A549 (cell line): ENCODE data around the gene DAB2.

ENCODE experiments used
- CEBPB ChIP-seq, 2 experiments: fragments of >200 bp in 1 of 2; sonication (Bioruptor Twin) in 1 of 2; formaldehyde crosslinking in 1 of 2; IDR thresholded peaks; 2 replicates each; pipeline ENCODE4 v1.6.1; 2012 to 2016
- CTCF ChIP-seq: fragments of >200 bp; sonication (Bioruptor Twin); formaldehyde crosslinking; IDR thresholded peaks from 3 replicates; pipeline ENCODE4 v1.5.1; 2016
- EP300 ChIP-seq, 2 experiments: fragments of >200 bp; sonication (Bioruptor Twin); formaldehyde crosslinking; IDR thresholded peaks; 2 replicates in 1 of 2; 3 replicates in 1 of 2; pipeline ENCODE4 v1.6.1; 2016 to 2017
- ESRRA ChIP-seq: fragments of 150-350 bp; IDR thresholded peaks from 2 replicates; pipeline ENCODE4 v1.6.1; 2014; ENCODE audit warnings: mild to moderate bottlenecking, low read length, borderline replicate concordance
- FOSB ChIP-seq: fragments of 250-450 bp; sonication (Bioruptor Pico); IDR thresholded peaks from 2 replicates; pipeline ENCODE4 v1.5.0; 2020; ENCODE audit warnings: mild to moderate bottlenecking, moderate library complexity
- JUN ChIP-seq, 2 experiments: fragments of >200 bp; sonication (Bioruptor Twin); formaldehyde crosslinking; IDR thresholded peaks; 2 replicates in 1 of 2; 3 replicates in 1 of 2; pipeline ENCODE4 v1.6.1; 2016 to 2017
- JUNB ChIP-seq: fragments of >200 bp; sonication (Bioruptor Twin); formaldehyde crosslinking; IDR thresholded peaks from 2 replicates; pipeline ENCODE4 v1.6.1; 2016
- MAZ ChIP-seq: fragments of 150-350 bp; IDR thresholded peaks from 2 replicates; pipeline ENCODE4 v1.6.1; 2014; ENCODE audit warnings: antibody characterized with exemption, low read depth, low read length, borderline replicate concordance
- NR3C1 ChIP-seq: fragments of >200 bp; sonication (Bioruptor Twin); formaldehyde crosslinking; IDR thresholded peaks from 3 replicates; pipeline ENCODE4 v1.6.1; 2017
- POLR2A ChIP-seq: IDR thresholded peaks from 2 replicates; pipeline ENCODE4 v1.6.1; 2012; ENCODE audit warnings: mild to moderate bottlenecking, low read length
- RAD21 ChIP-seq, 2 experiments: fragments of >200 bp in 1 of 2; sonication (Bioruptor Twin) in 1 of 2; formaldehyde crosslinking in 1 of 2; IDR thresholded peaks in 1 of 2; conservative IDR thresholded peaks in 1 of 2; 2 replicates in 1 of 2; 3 replicates in 1 of 2; pipeline ENCODE4 v1.6.1; 2012 to 2018; ENCODE audit warnings: inconsistent platforms in 1 of 2
- REST ChIP-seq: fragments of 200-600 bp; sonication (generic); IDR thresholded peaks from 2 replicates; pipeline ENCODE4 v1.6.1; 2016; ENCODE audit warnings: antibody characterized with exemption, mild to moderate bottlenecking, moderate library complexity
- SREBF2 ChIP-seq: fragments of 450-650 bp; IDR thresholded peaks from 2 replicates; pipeline ENCODE4 v1.6.1; 2014; ENCODE audit warnings: mild to moderate bottlenecking, moderate library complexity
- USF2 ChIP-seq: fragments of 450-650 bp; IDR thresholded peaks from 2 replicates; pipeline ENCODE4 v1.6.1; 2014; ENCODE audit warnings: antibody characterized with exemption

GRCh38 chr5:39353717-39354399 lies 70.9 kb downstream of the DAB2 start:
- no peak for TF ChIP-seq CTCF
- no peak for TF ChIP-seq REST
- TF ChIP-seq CEBPB (IDR thresholded peaks at IDR 0.05), result no peak
- TF ChIP-seq JUNB, result no peak
- no peak for TF ChIP-seq EP300 (IDR thresholded peaks at IDR 0.05)
- TF ChIP-seq FOSB (CRISPR knock-in tag), result no peak
- TF ChIP-seq RAD21 (conservative IDR thresholded peaks at IDR 0.05 in 1 of 2, IDR thresholded peaks at IDR 0.05 in 1 of 2), result no peak
- no peak for TF ChIP-seq POLR2A
- no peak for TF ChIP-seq SREBF2
- TF ChIP-seq NR3C1, result no peak
- no peak for TF ChIP-seq MAZ
- TF ChIP-seq JUN (IDR thresholded peaks at IDR 0.05), result no peak
- no peak for TF ChIP-seq ESRRA
- no peak for TF ChIP-seq USF2
